Activated T-helper 9 cell treated with anti-CD3 and anti-CD28 coated beads, Interleukin-2, amount 50 U/mL, for 16 hours (primary cell): ENCODE data around the gene PEX11B.

Experiments used
- DNase-seq: peaks from one replicate; pipeline ENCODE4 v3.0.0-alpha.2; 2020; ENCODE audit warnings: low read depth

The PEX11B gene

GRCh38 chr1:145868232-145868631, 50.3 kb downstream of the PEX11B start:
- no peak for DNase-seq

DNA sequence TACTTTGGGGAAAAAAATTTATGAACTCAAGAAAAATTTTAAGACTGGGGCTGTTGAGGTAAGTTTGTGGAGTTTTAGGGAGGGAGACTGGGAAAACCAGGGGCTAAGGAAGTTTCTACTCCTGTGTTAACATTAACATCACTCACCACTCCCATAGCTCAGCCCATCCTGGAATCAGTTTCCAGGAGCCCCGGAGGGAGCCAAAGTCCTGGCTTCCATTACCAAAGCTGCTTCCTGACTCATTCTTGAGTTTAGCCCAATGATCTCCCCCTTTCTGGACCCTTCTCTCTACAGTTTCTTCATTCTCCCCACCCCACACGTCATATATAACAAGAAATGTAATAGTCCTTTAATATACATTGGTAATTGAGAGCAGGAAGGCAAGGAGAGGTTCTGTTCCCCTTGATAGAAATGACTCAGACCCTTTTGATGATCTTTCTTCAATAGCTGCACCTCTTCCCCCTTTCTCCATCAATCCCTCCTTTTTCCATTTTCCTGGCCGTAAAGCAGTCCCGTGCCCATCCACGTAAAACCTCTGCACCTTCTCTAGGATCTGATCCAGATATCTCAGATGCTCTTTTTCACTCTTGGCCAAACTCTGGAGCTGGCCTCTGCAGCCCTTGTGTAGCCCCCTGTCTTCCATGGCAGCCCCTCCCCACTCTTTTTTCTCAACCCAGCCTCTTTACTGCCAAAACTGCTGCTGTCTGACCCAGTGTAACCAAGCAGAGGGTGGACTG, 55.1 kb downstream of the PEX11B start:
- DNase-seq, result no peak
